ENCODE results near the gene OXER1.
"Not testable (repeated sequence)": the region's sequence is repeated elsewhere in the genome, so short reads cannot be mapped to it uniquely, and the experiment has no call there.

OXER1 gene

GRCh38 chr2:42744545-42745082 is 19.3 kb downstream of the OXER1 start:
- DNase-seq: no peak

GRCh38 chr2:42743659-42743990 is 20.3 kb downstream of the OXER1 start:
- no peak for DNase-seq

- no peak for DNase-seq
Observed at GRCh38 chr2:42742740-42743658, 20.9 kb downstream of the OXER1 start.

GRCh38 chr2:42741140-42741539 is 22.8 kb downstream of the OXER1 start:
- DNase-seq: no peak

GRCh38 chr2:42736598-42737322 is 27.2 kb downstream of the OXER1 start:
- DNase-seq: no peak

GRCh38 chr2:42733852-42734251 is 30.1 kb downstream of the OXER1 start:
- no peak for DNase-seq

GRCh38 chr2:42731316-42731715 is 32.6 kb downstream of the OXER1 start:
- DNase-seq: not testable (repeated sequence)

GRCh38 chr2:42726680-42727079 is 37.3 kb downstream of the OXER1 start:
- DNase-seq: no peak

GRCh38 chr2:42725657-42726056 is 38.3 kb downstream of the OXER1 start:
- no peak for DNase-seq

GRCh38 chr2:42724886-42725285 is 39.0 kb downstream of the OXER1 start:
- no peak for DNase-seq

GRCh38 chr2:42723465-42723864 is 40.5 kb downstream of the OXER1 start:
- DNase-seq: no peak

GRCh38 chr2:42722320-42723190 is 41.4 kb downstream of the OXER1 start:
- no peak for DNase-seq

GRCh38 chr2:42721898-42722297 is 42.0 kb downstream of the OXER1 start:
- no peak for DNase-seq

GRCh38 chr2:42714686-42715085 is 49.2 kb downstream of the OXER1 start:
- DNase-seq: no peak

GRCh38 chr2:42713920-42714319 is 50.0 kb downstream of the OXER1 start:
- DNase-seq: no peak

- DNase-seq: no peak
Observed at GRCh38 chr2:42712934-42713333, 51.0 kb downstream of the OXER1 start.

All from activated naive CD4-positive, alpha-beta T cell (primary cell).